Fibroblast of skin of left biceps (primary cell): ENCODE results near the gene VANGL1.

Experiments used
- DNase-seq, 2 experiments: peaks; one replicate each; pipeline ENCODE4 v3.0.0-alpha.2; 2013; ENCODE audit warnings: low read depth in 2 of 2

Gene VANGL1

GRCh38 chr1:115644109-115644508, 2.3 kb downstream of the VANGL1 start:
- no peak for DNase-seq

GRCh38 chr1:115647047-115647446, 5.3 kb downstream of the VANGL1 start:
- no peak for DNase-seq

DNA sequence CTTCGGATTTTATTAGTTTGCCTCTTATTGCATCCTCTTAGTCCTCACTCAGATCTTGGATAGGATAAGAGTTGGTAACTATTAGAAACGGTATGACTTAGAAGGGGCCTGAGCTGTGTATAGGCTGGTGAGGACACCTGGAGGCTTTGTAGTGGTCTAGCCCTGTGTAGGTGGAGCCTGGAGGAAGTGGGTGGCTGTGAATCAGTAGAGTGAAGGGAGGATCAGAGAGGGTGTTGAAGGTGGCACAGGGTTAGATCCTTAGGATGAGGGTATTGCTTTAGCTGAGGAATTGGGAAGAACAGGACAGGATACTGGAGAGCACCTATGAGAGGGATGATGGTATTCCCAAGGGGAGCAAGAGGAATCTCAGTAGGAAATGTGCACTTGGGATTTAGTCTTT, 5.7 kb downstream of the VANGL1 start:
- no peak for DNase-seq

GRCh38 chr1:115647919-115648650, 6.3 kb downstream of the VANGL1 start:
- DNase-seq: no peak

- no peak for DNase-seq
Observed at GRCh38 chr1:115648717-115649691, 7.2 kb downstream of the VANGL1 start.

- DNase-seq: peak in 1 of 2 experiments; percentile 17
Observed at GRCh38 chr1:115649964-115650363, 8.2 kb downstream of the VANGL1 start.

- no peak for DNase-seq
Observed at GRCh38 chr1:115650961-115651360, 9.2 kb downstream of the VANGL1 start.

DNA sequence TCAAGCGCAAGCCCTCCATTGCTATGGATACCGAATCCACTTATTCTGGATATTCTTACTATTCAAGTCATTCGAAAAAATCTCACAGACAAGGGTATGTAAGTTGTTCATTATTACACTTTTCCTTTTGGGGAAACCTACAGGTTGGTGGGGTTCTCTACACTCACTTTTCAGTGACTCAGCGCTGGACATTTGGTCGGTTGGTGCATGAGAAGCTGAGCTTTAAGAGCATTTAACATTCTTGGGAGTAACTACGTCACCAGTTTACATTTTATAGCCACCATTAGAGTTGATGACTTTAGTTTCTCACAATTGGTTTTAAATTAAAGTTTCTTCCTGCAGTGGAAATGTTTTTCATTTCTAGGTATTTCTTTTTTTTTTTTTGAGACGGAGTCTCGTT, 9.6 kb downstream of the VANGL1 start:
- DNase-seq: no peak

- DNase-seq: no peak
Observed at GRCh38 chr1:115652236-115652788, 10.5 kb downstream of the VANGL1 start.

GRCh38 chr1:115654125-115654524, 12.4 kb downstream of the VANGL1 start:
- no peak for DNase-seq

DNA sequence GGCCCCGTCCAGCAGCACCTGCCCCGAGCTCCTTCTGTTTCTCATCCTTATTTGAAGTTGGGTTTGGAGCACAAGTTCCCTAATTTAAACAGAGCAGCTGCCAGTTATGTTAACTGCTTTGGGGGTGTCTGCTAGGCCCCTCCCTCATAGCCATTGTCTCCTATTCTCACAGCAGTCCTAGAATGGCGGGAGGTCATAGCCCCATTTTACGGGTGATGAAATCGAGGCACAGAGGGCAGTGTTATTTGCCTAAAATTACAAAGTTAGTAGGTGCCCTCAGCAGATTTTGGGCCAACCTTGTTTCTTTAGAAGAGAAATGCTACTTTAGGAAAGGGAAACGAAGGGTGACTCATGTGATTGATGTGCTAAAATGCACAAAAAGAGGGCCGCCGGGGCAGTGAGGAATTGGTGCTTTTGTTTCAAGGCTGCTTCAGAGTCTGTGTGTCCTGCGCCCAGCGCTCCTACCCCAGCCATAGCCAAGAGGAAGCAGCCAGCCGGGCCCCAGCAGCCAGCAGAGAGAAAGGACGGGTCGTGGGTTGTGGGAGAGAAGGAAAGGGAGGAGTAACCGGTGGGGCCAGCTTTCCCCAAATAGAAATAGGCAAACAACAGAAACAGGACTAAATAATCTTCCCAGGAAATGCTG, 13.0 kb downstream of the VANGL1 start:
- no peak for DNase-seq

DNA sequence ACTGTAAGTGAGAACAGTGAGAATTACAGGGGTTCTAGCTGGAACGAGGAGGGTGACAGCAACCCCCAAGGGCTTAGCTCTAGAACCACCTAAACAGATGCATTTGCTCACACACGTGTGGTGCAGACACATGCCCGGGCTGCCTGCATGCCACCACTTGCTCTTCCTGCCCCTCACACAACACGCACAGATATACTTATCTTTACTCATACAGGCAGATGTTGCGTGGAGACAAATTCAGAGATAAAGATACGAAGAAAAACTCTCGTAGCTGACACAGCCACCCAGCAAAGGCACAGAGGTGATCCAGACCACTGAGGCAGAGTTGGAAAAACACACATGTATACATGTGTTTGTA, 13.5 kb downstream of the VANGL1 start:
- DNase-seq: no peak

DNA sequence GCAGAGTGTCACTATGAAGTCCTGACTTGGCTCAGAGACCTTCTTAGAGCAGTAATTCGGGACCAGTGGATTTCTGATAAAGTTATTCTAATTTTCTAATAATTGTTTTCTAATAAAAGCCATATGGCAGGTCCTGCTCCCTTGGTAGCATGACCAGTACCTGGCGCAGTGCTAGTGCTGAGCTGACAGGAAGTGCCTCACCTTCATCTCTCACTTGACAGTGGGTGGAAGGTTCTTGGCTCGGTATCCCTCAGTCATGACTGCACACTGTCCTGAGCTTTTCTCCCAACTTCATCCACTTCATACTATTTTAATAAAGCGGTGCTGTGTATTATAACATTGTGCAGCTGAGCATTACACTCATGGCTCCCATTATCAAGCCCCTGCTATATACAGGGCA, 14.1 kb downstream of the VANGL1 start:
- DNase-seq: no peak

- DNase-seq: no peak
Observed at GRCh38 chr1:115656461-115657077, 14.8 kb downstream of the VANGL1 start.

DNA sequence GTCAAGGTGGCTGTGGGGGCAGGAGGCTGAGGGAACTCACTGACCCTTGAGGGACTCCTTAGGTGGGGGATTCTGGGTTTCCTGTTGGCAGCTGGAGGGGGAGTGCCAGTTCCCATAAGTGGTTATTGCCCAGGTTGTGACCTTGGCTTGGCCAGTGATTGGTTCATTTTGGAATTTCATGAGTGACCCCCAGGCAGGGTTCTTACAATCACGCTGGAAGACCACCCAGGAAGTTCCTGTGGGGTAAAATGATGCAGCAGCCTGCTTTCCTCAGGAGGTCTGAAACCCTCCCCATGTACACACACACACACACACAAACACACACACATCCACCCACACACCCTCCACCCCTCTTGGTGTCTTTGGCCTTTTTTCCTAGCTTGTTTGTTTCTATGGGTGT, 16.9 kb downstream of the VANGL1 start:
- DNase-seq: no peak

GRCh38 chr1:115660151-115660550, 18.4 kb downstream of the VANGL1 start:
- DNase-seq: no peak

GRCh38 chr1:115661157-115661556, 19.4 kb downstream of the VANGL1 start:
- no peak for DNase-seq

DNA sequence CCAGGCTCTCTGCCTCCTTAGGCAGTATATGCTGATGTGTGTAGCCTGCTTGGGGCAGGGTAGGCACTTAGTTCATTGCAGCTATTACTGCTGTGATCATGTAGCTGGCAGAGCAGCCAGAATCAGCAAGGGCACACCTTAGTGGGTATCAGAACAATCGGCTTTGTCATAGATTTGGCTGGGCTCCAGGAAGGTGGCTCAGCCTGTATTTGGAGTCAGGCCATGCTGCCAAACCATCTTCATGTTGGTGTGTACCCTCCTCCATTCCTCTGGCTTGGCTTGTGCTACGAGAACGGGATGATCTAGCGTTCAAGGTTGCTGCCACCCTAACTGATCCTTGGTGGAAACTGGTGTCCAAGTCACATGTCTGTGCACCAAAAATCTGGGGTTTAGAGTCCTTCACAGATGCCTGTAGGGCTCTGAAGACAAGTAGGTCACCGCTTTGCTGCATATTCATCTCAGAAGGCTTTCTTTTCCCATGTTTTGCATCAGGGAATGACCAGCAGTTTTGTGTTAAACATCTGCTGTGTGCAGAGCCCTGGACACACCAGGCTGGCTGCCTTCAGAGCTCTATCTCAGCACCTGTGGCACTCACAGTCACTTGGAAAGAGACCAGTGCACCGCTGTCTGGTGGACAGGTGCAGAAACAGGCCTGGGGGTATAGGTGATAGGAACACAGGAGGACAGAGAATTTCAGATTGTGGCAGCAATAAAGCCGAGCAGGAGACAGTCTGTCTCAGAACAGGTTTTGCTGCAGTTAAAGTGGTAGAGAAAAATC, 23.7 kb downstream of the VANGL1 start:
- no peak for DNase-seq

DNA sequence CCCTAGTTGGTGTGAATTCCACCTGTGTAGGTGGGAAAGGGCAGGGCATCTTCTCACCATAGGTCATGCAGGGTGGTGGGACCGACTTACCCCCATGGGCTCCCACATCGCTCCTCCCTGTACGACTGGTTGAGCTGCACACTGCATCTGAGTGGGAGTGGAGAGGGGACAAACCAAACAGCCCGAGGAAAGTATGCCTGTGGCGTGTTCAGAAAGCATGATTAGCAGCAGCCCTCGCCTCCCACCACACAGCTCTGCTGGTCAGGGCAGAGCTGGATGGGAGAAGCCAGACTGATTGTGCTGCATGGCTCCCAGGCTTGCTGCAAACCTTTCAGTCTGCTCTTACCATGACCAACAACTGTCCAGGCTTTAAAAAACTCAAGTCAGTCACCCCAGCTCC, 24.4 kb downstream of the VANGL1 start:
- DNase-seq: no peak

GRCh38 chr1:115666702-115667101, 24.9 kb downstream of the VANGL1 start:
- no peak for DNase-seq

- DNase-seq: peak; percentile 62 to 66
Observed at GRCh38 chr1:115668579-115668978, 26.8 kb downstream of the VANGL1 start.
